ENCODE measurements around the gene BMX.

Gene BMX

DNA sequence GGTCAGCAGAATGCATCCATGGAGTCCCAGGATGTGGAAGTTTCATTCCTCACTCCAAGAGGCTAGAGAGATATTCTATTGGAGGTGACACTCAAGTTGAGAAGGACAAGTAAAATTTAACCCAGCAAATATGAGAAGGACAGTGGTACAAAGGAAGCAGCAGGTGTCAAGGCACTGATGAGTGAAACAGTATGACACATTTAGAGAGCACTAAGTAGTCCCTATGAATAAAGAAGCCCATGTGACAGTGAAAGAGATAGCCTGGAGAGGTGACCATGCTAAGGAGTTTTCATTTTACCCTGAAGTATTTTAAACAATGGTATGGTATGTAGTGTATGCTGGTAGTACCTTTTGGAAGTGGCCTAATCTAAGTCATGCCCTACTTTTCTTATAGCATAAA lies 9.2 kb downstream of the BMX start:
- DNase-seq: no peak

DNA sequence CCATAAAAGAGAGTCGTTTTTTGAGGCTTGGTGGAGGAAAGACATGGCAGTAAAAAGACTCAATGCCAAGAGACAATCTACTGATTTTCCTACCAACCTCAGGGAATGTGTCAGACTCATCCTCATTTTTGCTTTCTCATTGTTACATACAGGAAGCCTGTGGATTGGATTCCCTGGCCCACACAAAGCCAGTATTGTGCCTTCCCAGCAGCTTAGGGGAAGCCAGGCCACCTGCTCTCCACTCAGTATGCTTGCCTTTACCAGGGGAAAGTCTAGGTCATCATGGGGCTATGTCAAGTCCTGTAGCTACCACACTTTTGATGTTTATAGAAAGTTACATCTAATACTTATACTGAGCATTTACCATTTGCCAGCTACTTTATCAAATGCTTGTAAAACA lies 11.0 kb downstream of the BMX start:
- DNase-seq: no peak

DNA sequence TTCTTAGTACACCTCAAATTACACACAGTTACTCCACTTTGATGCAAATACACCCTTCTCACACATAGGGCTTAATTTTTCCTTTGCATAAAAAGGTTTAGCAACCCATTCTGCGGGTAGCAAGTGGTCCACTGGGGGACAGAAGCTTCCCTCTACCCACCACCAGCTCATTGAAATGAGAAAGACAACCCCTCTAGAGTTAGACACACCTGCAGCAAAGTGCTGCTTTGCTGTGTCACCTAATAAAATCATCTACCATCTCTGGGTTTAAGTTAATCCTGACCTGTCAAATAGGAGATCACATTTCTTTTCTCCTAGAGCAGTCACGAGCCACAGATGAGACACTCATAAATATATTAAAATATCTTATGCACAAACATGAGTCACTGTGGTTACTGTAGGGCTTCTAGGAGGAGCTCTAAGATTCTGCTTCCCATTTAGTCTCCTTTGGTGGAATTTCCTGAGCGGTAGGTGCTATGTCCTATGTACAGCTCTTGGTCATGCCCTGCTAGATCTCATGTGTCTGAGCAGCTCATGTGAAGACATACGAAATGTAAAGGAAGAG lies 11.9 kb downstream of the BMX start:
- DNase-seq: no peak

DNA sequence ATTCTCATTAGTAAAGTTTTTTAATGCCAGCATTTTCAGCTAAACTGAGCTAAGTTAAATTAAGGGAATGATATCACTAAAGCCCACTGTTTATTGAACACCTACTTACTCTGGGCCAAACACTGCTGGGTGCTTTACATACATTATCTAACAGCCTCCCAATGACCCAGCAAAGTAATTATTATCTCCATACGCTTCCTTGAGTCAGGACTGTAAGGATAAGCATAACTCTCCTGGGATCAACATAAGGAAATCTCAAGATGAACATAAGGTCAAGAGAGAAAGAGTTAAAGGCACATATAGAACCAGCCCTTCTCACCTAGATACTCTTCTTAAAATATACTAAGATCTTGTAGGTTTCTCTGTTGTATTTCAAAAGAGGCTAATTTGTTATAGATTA lies 13.7 kb downstream of the BMX start:
- no peak for DNase-seq

DNA sequence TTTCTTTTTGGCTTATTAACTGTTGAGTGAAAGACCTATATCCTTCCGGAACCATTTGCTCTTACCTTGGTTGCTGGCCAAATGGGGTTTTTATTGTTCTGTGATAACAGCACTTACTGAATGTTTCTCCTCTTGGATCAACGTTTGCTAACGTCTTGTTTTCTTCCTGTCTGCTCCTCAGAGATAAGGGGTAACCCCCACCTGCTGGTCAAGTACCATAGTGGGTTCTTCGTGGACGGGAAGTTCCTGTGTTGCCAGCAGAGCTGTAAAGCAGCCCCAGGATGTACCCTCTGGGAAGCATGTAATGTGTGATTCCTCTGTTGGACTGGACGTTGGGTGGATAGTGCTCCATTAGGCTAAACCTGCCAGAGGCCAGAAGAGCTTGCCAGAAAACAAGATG lies 15.3 kb downstream of the BMX start:
- DNase-seq: no peak

GRCh38 chrX:15522464-15522863 lies 21.9 kb downstream of the BMX start:
- DNase-seq: no peak

DNA sequence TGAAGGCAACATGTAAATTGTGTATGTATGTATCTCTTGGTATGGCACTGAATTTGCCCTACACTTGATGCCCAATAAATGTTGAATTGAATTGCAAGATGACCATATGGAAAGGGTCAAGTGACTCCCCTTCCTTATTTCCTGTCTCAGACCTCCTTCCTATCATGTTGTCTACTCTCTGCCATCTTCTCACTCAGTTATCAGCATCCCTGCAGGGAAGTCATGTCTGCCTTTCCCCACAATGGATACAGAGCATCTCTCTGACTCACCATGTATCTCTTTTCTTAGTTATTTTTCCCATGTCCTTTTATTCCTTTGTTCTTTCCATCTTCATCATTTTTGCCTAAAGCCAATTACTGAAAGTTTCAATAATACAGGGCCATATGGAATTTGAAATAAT lies 22.5 kb downstream of the BMX start:
- no peak for DNase-seq

DNA sequence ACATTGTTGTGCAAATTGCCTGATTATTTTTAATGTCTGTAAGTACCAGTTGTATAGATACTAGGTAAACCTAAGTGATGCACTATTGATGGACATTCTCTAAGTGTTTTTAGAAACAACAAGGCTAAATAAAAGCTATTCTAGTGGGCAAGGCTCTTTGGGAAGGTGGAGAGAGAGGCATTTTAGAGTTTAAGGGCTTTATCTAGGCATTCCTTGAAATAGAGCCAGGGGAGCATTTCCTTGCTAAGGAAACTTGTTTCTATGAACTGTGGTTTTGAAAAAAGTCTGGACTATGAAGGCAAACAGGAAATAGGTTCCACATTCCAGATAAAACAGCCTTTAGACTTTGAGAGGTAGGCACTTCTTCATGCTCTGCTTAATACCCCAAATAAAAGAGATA lies 23.8 kb downstream of the BMX start:
- no peak for DNase-seq

DNA sequence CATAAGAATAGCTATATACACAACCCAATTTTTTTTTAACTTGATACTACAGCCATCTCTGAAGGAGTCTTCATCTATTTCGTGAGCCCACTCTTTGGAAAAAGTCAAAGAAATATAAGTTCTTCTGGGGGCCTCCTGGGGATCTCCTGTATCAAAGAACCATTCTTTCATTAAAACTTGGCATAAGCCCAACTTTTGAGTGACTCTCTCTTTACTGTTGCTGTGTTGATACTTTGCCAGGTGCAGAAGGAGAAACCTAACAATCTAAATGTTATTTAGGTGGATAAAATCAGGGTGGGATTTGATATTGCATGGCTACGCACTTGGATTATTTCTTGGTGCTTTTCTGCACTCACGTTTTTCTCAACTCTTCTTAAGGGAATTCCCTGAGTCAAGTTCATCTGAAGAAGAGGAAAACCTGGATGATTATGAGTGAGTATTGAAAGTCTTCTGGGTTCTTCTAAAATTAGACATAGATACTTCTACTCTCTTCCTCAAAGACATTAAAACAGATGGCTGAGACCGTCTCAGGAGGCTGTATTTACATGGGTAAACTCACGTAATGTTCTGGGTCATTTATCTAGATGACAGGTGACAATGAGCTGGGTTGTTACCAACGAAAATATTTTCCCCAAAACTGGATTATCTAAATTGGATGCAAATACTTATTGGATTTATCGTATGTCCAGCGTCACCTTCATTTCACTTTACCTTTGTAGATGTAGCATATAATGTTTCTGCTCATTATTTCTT lies 25.2 kb downstream of the BMX start:
- no peak for DNase-seq

GRCh38 chrX:15529165-15529564 lies 28.6 kb downstream of the BMX start:
- DNase-seq: no peak

DNA sequence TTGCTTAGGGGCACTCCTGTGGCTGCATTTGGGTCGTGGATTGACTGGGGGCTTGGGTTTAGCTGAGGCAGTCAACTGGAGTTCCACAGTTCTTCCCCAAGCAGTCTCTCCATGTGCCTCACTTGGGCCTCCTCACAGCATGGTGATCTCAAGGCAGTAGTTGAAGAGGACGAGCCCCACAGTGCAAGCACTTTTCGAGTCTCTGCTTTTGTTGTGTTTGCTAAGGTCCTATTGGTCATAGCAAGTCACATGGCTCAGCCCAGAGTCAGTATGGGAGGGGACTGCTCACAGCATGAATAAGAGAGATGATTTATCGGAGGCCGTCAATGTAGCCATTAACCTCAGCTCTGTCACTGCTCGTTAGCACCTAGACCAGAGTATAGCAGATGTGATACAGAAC lies 29.7 kb downstream of the BMX start:
- no peak for DNase-seq

DNA sequence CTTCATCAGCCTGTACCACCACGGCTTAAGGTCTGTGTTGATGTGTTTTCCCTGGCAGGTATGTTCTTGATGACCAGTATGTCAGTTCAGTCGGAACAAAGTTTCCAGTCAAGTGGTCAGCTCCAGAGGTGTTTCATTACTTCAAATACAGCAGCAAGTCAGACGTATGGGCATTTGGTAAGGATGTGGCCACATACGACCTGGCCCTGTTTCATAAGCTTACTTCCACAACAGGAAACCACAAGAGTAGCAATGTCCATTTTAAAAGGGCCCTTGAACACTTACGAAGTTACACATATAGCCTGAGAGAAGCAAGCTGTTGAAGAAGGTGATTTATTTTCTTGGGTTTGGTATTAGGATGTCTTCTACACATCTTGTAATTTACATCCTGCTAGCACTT lies 46.1 kb downstream of the BMX start:
- DNase-seq: no peak

GRCh38 chrX:15547356-15547755 lies 46.7 kb downstream of the BMX start:
- DNase-seq: no peak

DNA sequence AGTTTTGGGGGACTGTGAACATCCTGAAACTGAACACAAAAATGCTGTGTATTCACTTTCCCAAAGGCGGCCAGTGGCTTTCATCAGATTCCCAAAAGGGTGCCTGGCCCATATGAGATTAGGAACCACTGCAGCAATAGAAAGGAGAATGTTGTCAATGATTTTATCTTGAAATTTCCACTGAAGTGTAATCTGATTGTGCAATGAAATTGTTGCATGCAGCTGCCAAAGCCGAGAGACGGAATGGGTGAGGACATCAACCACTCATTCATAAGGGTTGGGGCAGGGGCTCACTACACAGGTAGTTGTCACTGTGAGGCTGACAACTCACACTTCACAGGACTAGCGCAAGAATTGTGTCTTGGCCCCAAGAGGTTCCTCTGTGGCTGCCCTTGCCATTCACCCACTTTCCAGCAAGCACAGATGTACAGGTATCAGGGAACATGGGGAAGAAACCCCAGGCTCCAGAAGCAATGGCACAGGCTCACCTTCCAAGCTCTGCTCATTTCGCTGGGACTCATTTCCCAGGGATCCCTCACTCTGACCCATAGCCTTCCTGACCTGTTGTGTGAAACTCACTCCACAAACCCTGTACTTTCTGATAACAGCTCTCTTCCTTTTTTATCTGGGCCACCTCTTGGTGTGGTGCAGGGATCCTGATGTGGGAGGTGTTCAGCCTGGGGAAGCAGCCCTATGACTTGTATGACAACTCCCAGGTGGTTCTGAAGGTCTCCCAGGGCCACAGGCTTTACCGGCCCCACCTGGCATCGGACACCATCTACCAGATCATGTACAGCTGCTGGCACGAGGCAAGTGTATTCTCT lies 48.8 kb downstream of the BMX start:
- no peak for DNase-seq

GRCh38 chrX:15559227-15559626 lies 58.6 kb downstream of the BMX start:
- DNase-seq: no peak

DNA sequence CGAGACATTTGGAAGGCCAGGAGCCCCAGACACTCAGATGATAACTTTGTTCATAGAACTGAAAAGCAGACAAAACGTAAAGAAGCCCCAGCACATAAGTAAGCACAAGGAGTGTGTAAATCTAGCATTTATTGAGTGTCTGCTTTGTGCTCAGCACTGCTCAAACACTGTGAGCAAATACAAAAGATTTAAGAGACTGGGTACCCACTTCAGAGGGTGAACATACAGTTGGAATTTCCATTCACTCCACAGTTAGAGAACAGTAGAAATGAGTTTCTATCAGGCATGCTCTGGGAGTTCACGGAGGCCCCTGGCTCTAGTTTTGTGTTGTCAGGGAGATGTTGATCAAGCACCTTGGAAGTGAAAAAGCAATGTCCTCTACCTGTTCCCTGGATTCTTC lies 60.3 kb downstream of the BMX start:
- DNase-seq: no peak

DNA sequence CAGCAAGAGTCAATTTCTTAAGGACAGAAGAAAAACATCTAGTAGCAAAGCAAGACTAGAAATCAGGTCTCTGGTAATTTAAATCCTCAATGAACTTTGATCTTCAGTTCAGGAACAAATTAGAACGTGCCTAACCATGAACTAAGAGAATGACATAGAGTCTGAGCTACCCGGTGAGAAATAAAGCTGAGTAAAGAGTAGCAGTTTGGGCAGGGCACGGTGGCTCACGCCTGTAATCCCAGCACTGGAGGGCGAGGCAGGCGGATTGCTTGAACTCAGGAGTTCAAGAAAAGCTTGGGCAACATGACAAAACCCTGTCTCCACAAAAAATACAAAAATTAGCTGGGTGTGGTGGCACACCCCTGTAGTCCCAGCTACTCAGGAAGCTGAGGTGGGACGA lies 62.4 kb downstream of the BMX start:
- no peak for DNase-seq

- peak; percentile 57 for DNase-seq
These were observed 64.5 kb downstream of the BMX start for GRCh38 chrX:15564981-15565579.

DNA sequence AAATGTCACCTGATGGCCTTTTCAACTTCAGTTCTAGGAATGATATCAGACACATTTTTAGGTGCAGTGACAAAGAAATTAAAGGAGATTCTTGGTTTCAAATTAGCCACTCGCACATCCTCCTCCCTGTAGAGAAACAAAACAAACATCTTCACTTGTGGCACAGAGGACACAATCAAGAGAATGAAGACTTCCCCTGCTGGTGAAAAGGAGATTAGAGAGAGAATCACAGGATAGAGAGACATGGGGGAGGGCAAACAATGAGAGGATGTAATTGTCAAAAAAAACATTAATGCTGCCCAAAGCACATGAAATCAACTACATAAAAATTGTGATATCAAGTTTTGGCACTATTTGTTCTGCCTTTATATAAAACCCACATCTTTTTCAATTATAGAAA lies 65.6 kb downstream of the BMX start:
- DNase-seq: no peak

DNA sequence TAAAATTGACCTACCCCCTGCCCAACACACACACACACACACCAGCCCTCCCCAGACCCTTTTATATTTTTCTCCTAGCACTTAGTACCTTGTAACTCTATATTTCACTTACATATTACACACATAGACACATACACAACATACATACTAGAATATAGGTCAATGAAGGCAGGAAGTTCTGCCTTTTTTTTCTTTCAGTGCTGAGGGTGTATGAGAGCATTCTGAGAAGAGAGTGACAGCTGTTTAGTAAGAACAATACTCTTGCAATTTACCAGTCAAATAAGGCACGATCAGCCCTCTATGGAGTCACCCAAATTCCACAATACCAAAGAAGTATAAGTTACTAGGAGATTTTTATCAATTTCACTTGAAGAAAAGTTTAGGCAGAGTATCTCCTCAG lies 66.7 kb downstream of the BMX start:
- no peak for DNase-seq

DNA sequence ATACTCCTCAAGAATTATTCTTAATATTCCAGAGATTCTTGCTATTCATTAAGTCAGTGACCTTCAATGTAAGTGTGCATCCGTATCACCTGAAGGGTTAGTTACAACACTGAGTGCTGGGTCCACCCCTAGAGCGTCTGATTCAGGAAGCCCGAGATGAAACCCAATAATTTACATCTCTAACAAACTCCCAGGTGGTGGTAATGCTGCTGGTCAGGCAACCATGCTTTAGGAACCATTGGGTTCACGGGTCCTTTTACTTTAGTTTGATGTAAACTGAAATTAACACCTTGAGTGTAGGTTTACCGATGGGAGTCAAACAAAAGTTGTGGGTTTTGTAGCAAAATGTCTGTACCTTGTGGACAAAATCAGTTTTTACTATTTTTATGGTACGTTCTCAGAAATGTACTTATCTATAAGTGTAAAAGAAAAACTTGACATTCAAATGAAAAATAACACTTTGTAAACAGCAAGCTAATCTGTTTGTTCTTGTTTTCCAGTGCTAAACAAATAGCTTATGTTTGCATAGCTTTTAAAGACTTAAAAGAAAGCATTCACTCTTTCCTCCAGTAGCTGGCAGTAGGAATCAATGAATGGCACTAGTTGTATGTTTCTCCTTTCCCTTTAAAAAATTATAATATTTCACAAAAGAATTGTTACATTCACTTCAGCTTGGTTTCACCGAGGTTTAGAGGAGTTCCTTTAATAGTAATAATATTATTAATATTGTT lies 67.4 kb downstream of the BMX start:
- DNase-seq: no peak

- DNase-seq: no peak
These were observed 69.5 kb downstream of the BMX start for GRCh38 chrX:15570145-15570544.

DNA sequence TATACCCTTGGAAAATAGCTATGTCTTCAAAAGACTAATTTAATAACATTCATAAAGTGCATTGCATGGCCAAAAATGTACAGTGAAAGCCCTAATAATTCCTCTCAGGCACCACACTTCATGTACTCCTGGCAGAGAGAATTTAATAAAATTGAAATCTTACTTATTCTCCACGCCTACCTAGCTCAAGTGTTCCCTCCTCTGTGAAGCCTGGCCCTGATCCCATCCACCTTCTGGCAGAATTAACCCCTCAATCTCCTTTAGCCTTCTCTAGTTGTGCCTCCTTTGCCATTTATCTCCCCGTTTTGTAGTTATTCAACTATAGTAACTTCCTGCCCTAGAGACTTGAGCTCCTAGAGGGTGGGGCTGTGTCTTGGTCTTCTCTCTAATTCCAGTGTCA lies 73.4 kb downstream of the BMX start:
- no peak for DNase-seq

All from activated CD8-positive, alpha-beta memory T cell treated with anti-CD3 and anti-CD28 coated beads for 24 hours (primary cell).